HEK293 (cell line): Measurements from ENCODE around the gene SSTR3.

ENCODE experiments used
- CTCF ChIA-PET: fragments of 350-600 bp; formaldehyde crosslinking; extraction: SDS; loops from one replicate; lab custom pipeline; 2021; ENCODE audit warnings: antibody characterized with exemption; lab: Yijun Ruan, JAX
- POLR2A ChIA-PET: fragments of 300-600 bp; formaldehyde crosslinking; extraction: SDS; loops from one replicate; lab custom pipeline; 2020; ENCODE audit warnings: antibody characterized with exemption, inconsistent platforms; lab: Yijun Ruan, JAX
- H3K27ac ChIP-seq: fragments of 200-500 bp; sonication (Bioruptor generic); 2 replicates; pipeline ENCODE4 v1.5.1; 2014; ENCODE audit warnings: low read depth, low read length, control low read depth, inconsistent platforms; ENCODE audit errors: extremely low read depth
- H3K36me3 ChIP-seq, 2 experiments: fragments of 200-500 bp in 1 of 2; sonication (Bioruptor generic) in 1 of 2; 1 replicate in 1 of 2; 2 replicates in 1 of 2; pipeline ENCODE4 v1.5.1; 2014 to 2017; ENCODE audit warnings: inconsistent platforms in 2 of 2, low read length in 2 of 2; ENCODE audit not compliant: control insufficient read depth in 2 of 2, insufficient read depth in 1 of 2
- H3K4me1 ChIP-seq: fragments of 200-500 bp; sonication (Bioruptor generic); 2 replicates; pipeline ENCODE4 v1.5.1; 2014; ENCODE audit warnings: mild to moderate bottlenecking, low read length, inconsistent platforms; ENCODE audit not compliant: control insufficient read depth, insufficient read depth
- H3K4me3 ChIP-seq: 2 replicates; pipeline ENCODE4 v1.5.1; 2011; ENCODE audit warnings: low read depth, mild to moderate bottlenecking, control low read depth, low read length, moderate library complexity
- H3K9me3 ChIP-seq: fragments of 200-500 bp; sonication (Bioruptor generic); 2 replicates; pipeline ENCODE4 v1.5.1; 2014; ENCODE audit warnings: low read depth, low read length, inconsistent platforms; ENCODE audit not compliant: control insufficient read depth, insufficient read depth
- BCL11A ChIP-seq: fragments of 450-650 bp; formaldehyde crosslinking; IDR thresholded peaks from 2 replicates; pipeline ENCODE4 v1.5.1; 2016; ENCODE audit warnings: low read depth, missing biosample characterization, missing genetic modification characterization
- EGR2 ChIP-seq: fragments of 450-650 bp; formaldehyde crosslinking; IDR thresholded peaks from 2 replicates; pipeline ENCODE4 v1.5.1; 2016; ENCODE audit warnings: low read depth, missing biosample characterization, missing genetic modification characterization
- GLIS1 ChIP-seq: fragments of 450-650 bp; formaldehyde crosslinking; IDR thresholded peaks from 2 replicates; pipeline ENCODE4 v1.5.1; 2016; ENCODE audit warnings: missing biosample characterization, missing genetic modification characterization
- RBAK ChIP-seq: fragments of 450-650 bp; formaldehyde crosslinking; IDR thresholded peaks from 2 replicates; pipeline ENCODE4 v1.5.1; 2016; ENCODE audit warnings: missing biosample characterization, missing genetic modification characterization
- SCRT1 ChIP-seq: fragments of 450-650 bp; formaldehyde crosslinking; IDR thresholded peaks from 2 replicates; pipeline ENCODE4 v1.5.1; 2016; ENCODE audit warnings: missing biosample characterization, missing genetic modification characterization, borderline replicate concordance
- SCRT2 ChIP-seq: fragments of 450-650 bp; formaldehyde crosslinking; IDR thresholded peaks from 2 replicates; pipeline ENCODE4 v1.5.1; 2016; ENCODE audit warnings: missing biosample characterization, missing genetic modification characterization
- ZBTB6 ChIP-seq: fragments of 450-650 bp; formaldehyde crosslinking; IDR thresholded peaks from 2 replicates; pipeline ENCODE4 v1.5.1; 2017; ENCODE audit warnings: missing biosample characterization, missing genetic modification characterization
- ZFHX2 ChIP-seq: fragments of 450-650 bp; formaldehyde crosslinking; conservative IDR thresholded peaks from 2 replicates; pipeline ENCODE4 v1.5.1; 2016; ENCODE audit warnings: missing biosample characterization, missing genetic modification characterization
- ZFP41 ChIP-seq: fragments of 450-650 bp; formaldehyde crosslinking; IDR thresholded peaks from 2 replicates; pipeline ENCODE4 v1.5.1; 2016; ENCODE audit warnings: missing biosample characterization, missing genetic modification characterization, borderline replicate concordance
- ZFP69B ChIP-seq: fragments of 450-650 bp; formaldehyde crosslinking; IDR thresholded peaks from 2 replicates; pipeline ENCODE4 v1.5.1; 2016; ENCODE audit warnings: missing biosample characterization, missing genetic modification characterization
- ZNF169 ChIP-seq: fragments of 450-650 bp; formaldehyde crosslinking; IDR thresholded peaks from 2 replicates; pipeline ENCODE4 v1.5.1; 2016; ENCODE audit warnings: missing biosample characterization, missing genetic modification characterization
- ZNF2 ChIP-seq: fragments of 450-650 bp; formaldehyde crosslinking; IDR thresholded peaks from 2 replicates; pipeline ENCODE4 v1.5.1; 2016; ENCODE audit warnings: missing biosample characterization, missing genetic modification characterization
- ZNF335 ChIP-seq: fragments of 450-650 bp; formaldehyde crosslinking; conservative IDR thresholded peaks from 2 replicates; pipeline ENCODE4 v1.5.1; 2016; ENCODE audit warnings: missing biosample characterization, missing genetic modification characterization
- ZNF391 ChIP-seq: fragments of 450-650 bp; formaldehyde crosslinking; IDR thresholded peaks from 2 replicates; pipeline ENCODE4 v1.5.1; 2016; ENCODE audit warnings: low read depth, missing biosample characterization, missing genetic modification characterization, borderline replicate concordance
- ZNF501 ChIP-seq: fragments of 450-650 bp; formaldehyde crosslinking; IDR thresholded peaks from 2 replicates; pipeline ENCODE4 v1.5.1; 2016; ENCODE audit warnings: missing biosample characterization, missing genetic modification characterization
- ZNF549 ChIP-seq: fragments of 450-650 bp; IDR thresholded peaks from 2 replicates; pipeline ENCODE4 v1.5.1; 2018; ENCODE audit warnings: missing biosample characterization, missing genetic modification characterization, mild to moderate bottlenecking, inconsistent platforms, moderate library complexity
- ZNF555 ChIP-seq: fragments of 450-650 bp; formaldehyde crosslinking; conservative IDR thresholded peaks from 2 replicates; pipeline ENCODE4 v1.5.1; 2017; ENCODE audit warnings: missing biosample characterization, mild to moderate bottlenecking, missing genetic modification characterization, inconsistent platforms
- ZNF561 ChIP-seq: fragments of 450-650 bp; IDR thresholded peaks from 2 replicates; pipeline ENCODE4 v1.5.1; 2018; ENCODE audit warnings: missing biosample characterization, missing genetic modification characterization, borderline replicate concordance
- ZNF600 ChIP-seq: fragments of 450-650 bp; formaldehyde crosslinking; IDR thresholded peaks from 2 replicates; pipeline ENCODE4 v1.5.1; 2016; ENCODE audit warnings: missing biosample characterization, missing genetic modification characterization
- ZNF645 ChIP-seq: fragments of 450-650 bp; formaldehyde crosslinking; IDR thresholded peaks from 2 replicates; pipeline ENCODE4; 2016; ENCODE audit warnings: missing biosample characterization, missing genetic modification characterization
- ZNF670 ChIP-seq: fragments of 450-650 bp; formaldehyde crosslinking; IDR thresholded peaks from 2 replicates; pipeline ENCODE4 v1.5.1; 2016; ENCODE audit warnings: missing biosample characterization, missing genetic modification characterization, low read depth
- ZNF692 ChIP-seq: fragments of 450-650 bp; formaldehyde crosslinking; IDR thresholded peaks from 2 replicates; pipeline ENCODE4 v1.5.1; 2016; ENCODE audit warnings: missing biosample characterization, missing genetic modification characterization
- ZNF747 ChIP-seq: fragments of 450-650 bp; formaldehyde crosslinking; IDR thresholded peaks from 2 replicates; pipeline ENCODE4 v1.5.1; 2016; ENCODE audit warnings: missing biosample characterization, missing genetic modification characterization
- ZNF792 ChIP-seq: fragments of 450-650 bp; formaldehyde crosslinking; IDR thresholded peaks from 2 replicates; pipeline ENCODE4 v1.5.1; 2016; ENCODE audit warnings: missing biosample characterization, missing genetic modification characterization
- TF ChIP-seq, protein P1 (sequence below): fragments of 450-650 bp; formaldehyde crosslinking; IDR thresholded peaks from 2 replicates; pipeline ENCODE4 v1.5.1; 2016; ENCODE audit warnings: missing biosample characterization, missing genetic modification characterization, low read depth
- TF ChIP-seq, protein P2 (sequence below): fragments of 450-650 bp; formaldehyde crosslinking; IDR thresholded peaks from 2 replicates; pipeline ENCODE4 v1.5.1; 2017; ENCODE audit warnings: missing biosample characterization, mild to moderate bottlenecking, missing genetic modification characterization, moderate library complexity

Gene SSTR3

GRCh38 chr22:37166675-37167066 is 45.6 kb downstream of the SSTR3 start (continued):
- no peak for TF ChIP-seq ZNF747
- no peak for TF ChIP-seq ZNF501 (tag by site-specific recombination)
- TF ChIP-seq ZNF600 (tag by site-specific recombination): no peak
- peak; percentile 57; the same call in 1 of the 2 replicates for TF ChIP-seq ZNF2 (tag by site-specific recombination)
- no peak for TF ChIP-seq ZNF335 (tag by site-specific recombination)
- no peak for TF ChIP-seq BCL11A (tag by site-specific recombination)
- TF ChIP-seq, protein P1, sequence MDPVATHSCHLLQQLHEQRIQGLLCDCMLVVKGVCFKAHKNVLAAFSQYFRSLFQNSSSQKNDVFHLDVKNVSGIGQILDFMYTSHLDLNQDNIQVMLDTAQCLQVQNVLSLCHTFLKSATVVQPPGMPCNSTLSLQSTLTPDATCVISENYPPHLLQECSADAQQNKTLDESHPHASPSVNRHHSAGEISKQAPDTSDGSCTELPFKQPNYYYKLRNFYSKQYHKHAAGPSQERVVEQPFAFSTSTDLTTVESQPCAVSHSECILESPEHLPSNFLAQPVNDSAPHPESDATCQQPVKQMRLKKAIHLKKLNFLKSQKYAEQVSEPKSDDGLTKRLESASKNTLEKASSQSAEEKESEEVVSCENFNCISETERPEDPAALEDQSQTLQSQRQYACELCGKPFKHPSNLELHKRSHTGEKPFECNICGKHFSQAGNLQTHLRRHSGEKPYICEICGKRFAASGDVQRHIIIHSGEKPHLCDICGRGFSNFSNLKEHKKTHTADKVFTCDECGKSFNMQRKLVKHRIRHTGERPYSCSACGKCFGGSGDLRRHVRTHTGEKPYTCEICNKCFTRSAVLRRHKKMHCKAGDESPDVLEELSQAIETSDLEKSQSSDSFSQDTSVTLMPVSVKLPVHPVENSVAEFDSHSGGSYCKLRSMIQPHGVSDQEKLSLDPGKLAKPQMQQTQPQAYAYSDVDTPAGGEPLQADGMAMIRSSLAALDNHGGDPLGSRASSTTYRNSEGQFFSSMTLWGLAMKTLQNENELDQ (tag by site-specific recombination): no peak
- peak; percentile 74; the same call in 1 of the 2 replicates for TF ChIP-seq SCRT1 (tag by site-specific recombination)
- TF ChIP-seq ZNF549: no peak
- TF ChIP-seq ZNF792 (tag by site-specific recombination): 0 out of 2 replicates have a peak, but pooled peaks have one; percentile 68
- TF ChIP-seq ZFP41: no peak
- TF ChIP-seq ZNF561 (tag by site-specific recombination): no peak
- TF ChIP-seq GLIS1: peak; percentile 65
- 0 out of 2 replicates have a peak, but pooled peaks have one; percentile 15 for TF ChIP-seq ZNF692
- TF ChIP-seq ZNF555 (tag by site-specific recombination): no peak
- TF ChIP-seq ZNF645 (tag by site-specific recombination): no peak

DNA sequence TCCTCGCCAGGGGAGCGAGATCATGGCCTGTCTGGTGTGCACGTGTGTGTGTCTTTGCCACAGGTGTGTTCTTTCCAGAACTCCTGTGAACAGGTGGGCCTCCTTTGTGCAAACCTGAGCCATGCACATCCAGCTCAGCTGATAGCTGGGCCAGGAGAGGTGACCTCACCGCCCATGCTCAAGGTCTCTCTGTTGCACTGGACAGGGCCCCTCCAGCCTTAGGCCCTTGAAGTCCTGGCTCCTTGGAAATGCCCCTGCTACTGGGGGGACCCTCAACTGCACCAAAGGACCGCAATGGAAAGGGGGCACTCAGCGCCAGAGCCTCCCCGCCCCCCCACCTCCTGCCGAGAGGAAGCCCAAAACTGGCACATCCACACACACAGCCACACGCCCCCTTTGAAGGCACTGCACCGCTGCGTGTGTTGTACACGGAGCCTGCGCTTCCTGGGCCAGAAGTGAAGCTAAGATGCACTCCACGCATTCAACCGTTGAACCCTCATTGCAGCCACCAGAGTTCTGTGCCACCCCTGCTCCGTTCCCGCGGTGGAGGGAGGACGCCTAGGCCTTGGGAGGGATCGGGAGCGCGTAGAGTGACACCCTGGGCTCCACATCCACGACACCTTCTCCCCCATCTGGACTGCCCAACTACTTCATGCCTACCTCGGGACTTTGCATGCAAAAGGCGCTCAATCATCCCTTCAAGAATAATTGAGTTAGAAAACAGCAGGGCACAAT is 46.2 kb downstream of the SSTR3 start:
- Histone ChIP-seq H3K4me3 (no peak overlapping the region), H3K36me3 (no peaks in the 10 kb centered on the region), H3K4me1 (no peaks in the 10 kb centered on the region), H3K27ac (no peak overlapping the region), H3K9me3 (no peaks in the 10 kb centered on the region)
- no peak for TF ChIP-seq RBAK (tag by site-specific recombination)
- TF ChIP-seq, protein P2, sequence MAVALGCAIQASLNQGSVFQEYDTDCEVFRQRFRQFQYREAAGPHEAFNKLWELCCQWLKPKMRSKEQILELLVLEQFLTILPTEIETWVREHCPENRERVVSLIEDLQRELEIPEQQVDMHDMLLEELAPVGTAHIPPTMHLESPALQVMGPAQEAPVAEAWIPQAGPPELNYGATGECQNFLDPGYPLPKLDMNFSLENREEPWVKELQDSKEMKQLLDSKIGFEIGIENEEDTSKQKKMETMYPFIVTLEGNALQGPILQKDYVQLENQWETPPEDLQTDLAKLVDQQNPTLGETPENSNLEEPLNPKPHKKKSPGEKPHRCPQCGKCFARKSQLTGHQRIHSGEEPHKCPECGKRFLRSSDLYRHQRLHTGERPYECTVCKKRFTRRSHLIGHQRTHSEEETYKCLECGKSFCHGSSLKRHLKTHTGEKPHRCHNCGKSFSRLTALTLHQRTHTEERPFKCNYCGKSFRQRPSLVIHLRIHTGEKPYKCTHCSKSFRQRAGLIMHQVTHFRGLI (tag by site-specific recombination): no peak
- TF ChIP-seq ZNF670 (tag by site-specific recombination): no peak
- no peak for TF ChIP-seq ZFHX2 (tag by site-specific recombination)
- TF ChIP-seq SCRT2 (tag by site-specific recombination): peak; percentile 46
- peak; percentile 69 for TF ChIP-seq ZBTB6 (tag by site-specific recombination)
- TF ChIP-seq ZNF169 (tag by site-specific recombination): no peak
- no peak for TF ChIP-seq EGR2 (tag by site-specific recombination)
- no peak for TF ChIP-seq ZNF391 (tag by site-specific recombination)
- TF ChIP-seq ZFP69B: 0 out of 2 replicates have a peak, but pooled peaks have one; percentile 36
- ChIA-PET POLR2A (no interaction called here), CTCF (interaction anchor here (1.0 to 3.3 kb wide), 19 partner anchors 8 to 292 kb away, joined by 3 to 38 read pairs (median 5); no protein-coding TSS in a partner anchor)
